Measurements from ENCODE around the gene ATG9B. TPM values are rescaled to one million over a fixed set of nuclear protein-coding genes. Genes with fewer than 3 reads are reported as not detected.

The ATG9B gene
- total RNA-seq, 1 experiment from 2014 or later: 2.1 TPM

DNA sequence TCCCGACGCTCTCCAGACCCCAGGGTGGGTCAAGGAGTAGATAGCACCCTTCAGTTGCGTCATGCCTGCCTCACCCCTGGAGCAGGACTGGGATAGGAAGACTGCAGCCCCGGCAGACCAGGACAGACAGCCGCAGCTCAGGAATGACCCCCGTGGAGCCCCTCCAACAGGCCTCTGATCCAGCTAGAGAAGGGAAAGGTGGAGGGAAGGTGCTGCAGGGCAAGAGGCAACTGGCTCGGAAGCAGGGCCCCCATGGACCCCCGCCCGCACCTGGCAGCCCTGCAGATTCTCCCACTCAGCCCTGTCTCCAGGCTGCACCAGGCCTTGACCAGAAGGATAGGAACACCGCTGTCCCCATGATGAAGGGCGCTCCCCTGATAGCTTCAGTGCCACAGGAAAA, 53.9 kb downstream of the ATG9B start:
- no peak for ATAC-seq
- ChIA-PET CTCF (no interaction called here), POLR2A (no interaction called here), RAD21 (ENCODE audit: low non-redundant PET in 1 of 2, low total read pairs in 2 of 2, uncharacterized antibody in 2 of 2, unreplicated experiment in 2 of 2) (no interaction called here)
- H3K27me3 ChIP-seq (ENCODE audit: insufficient read depth, low read length): no peaks in the 10 kb centered on the region
- H4K20me1 ChIP-seq (ENCODE audit: insufficient read depth): no peaks in the 10 kb centered on the region
- intact Hi-C loops (cut with micrococcal nuclease): no loop called here
- TF ChIP-seq, protein P1, sequence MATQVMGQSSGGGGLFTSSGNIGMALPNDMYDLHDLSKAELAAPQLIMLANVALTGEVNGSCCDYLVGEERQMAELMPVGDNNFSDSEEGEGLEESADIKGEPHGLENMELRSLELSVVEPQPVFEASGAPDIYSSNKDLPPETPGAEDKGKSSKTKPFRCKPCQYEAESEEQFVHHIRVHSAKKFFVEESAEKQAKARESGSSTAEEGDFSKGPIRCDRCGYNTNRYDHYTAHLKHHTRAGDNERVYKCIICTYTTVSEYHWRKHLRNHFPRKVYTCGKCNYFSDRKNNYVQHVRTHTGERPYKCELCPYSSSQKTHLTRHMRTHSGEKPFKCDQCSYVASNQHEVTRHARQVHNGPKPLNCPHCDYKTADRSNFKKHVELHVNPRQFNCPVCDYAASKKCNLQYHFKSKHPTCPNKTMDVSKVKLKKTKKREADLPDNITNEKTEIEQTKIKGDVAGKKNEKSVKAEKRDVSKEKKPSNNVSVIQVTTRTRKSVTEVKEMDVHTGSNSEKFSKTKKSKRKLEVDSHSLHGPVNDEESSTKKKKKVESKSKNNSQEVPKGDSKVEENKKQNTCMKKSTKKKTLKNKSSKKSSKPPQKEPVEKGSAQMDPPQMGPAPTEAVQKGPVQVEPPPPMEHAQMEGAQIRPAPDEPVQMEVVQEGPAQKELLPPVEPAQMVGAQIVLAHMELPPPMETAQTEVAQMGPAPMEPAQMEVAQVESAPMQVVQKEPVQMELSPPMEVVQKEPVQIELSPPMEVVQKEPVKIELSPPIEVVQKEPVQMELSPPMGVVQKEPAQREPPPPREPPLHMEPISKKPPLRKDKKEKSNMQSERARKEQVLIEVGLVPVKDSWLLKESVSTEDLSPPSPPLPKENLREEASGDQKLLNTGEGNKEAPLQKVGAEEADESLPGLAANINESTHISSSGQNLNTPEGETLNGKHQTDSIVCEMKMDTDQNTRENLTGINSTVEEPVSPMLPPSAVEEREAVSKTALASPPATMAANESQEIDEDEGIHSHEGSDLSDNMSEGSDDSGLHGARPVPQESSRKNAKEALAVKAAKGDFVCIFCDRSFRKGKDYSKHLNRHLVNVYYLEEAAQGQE (IDR thresholded peaks at IDR 0.05; ENCODE audit: low read depth): no peak
- no peak for TF ChIP-seq ZFX (IDR thresholded peaks at IDR 0.05)
- TF ChIP-seq SIN3A (IDR thresholded peaks at IDR 0.05; ENCODE audit: low read depth): no peak
- TF ChIP-seq CBX3 (IDR thresholded peaks at IDR 0.05; ENCODE audit: low read depth): no peak
- no peak for TF ChIP-seq SRF (IDR thresholded peaks at IDR 0.05; ENCODE audit: low read depth)
- no peak for TF ChIP-seq TCF7L2 (IDR thresholded peaks at IDR 0.05; ENCODE audit: borderline replicate concordance, extremely low read depth, insufficient read depth, insufficient read length)
- TF ChIP-seq SP1 (IDR thresholded peaks at IDR 0.05; ENCODE audit: low read depth): no peak
- TF ChIP-seq EGR1 (IDR thresholded peaks at IDR 0.05; ENCODE audit: low read depth): no peak
- TF ChIP-seq FOSL1 (IDR thresholded peaks at IDR 0.05; ENCODE audit: low read depth): no peak
- TF ChIP-seq RAD21 (IDR thresholded peaks at IDR 0.05; ENCODE audit: low read depth): no peak
- TF ChIP-seq ZNF274 (IDR thresholded peaks at IDR 0.05; ENCODE audit: low read depth, low read length): no peak
- no peak for TF ChIP-seq ELF1 (IDR thresholded peaks at IDR 0.05; ENCODE audit: borderline replicate concordance, low read depth)
- no peak for TF ChIP-seq POLR2AphosphoS5 (IDR thresholded peaks at IDR 0.05; ENCODE audit: low read depth, low read length)
- TF ChIP-seq, protein P2, sequence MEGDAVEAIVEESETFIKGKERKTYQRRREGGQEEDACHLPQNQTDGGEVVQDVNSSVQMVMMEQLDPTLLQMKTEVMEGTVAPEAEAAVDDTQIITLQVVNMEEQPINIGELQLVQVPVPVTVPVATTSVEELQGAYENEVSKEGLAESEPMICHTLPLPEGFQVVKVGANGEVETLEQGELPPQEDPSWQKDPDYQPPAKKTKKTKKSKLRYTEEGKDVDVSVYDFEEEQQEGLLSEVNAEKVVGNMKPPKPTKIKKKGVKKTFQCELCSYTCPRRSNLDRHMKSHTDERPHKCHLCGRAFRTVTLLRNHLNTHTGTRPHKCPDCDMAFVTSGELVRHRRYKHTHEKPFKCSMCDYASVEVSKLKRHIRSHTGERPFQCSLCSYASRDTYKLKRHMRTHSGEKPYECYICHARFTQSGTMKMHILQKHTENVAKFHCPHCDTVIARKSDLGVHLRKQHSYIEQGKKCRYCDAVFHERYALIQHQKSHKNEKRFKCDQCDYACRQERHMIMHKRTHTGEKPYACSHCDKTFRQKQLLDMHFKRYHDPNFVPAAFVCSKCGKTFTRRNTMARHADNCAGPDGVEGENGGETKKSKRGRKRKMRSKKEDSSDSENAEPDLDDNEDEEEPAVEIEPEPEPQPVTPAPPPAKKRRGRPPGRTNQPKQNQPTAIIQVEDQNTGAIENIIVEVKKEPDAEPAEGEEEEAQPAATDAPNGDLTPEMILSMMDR (IDR thresholded peaks at IDR 0.05 in 2 of 3, conservative IDR thresholded peaks at IDR 0.05 in 1 of 3; ENCODE audit: borderline replicate concordance in 1 of 3, insufficient read depth in 1 of 3, low read depth in 2 of 3, low read length in 2 of 3): no peak
- TF ChIP-seq POLR2A (IDR thresholded peaks at IDR 0.05; ENCODE audit: borderline replicate concordance, extremely low read depth, insufficient read depth, insufficient read length): no peak
- TF ChIP-seq, protein P3, sequence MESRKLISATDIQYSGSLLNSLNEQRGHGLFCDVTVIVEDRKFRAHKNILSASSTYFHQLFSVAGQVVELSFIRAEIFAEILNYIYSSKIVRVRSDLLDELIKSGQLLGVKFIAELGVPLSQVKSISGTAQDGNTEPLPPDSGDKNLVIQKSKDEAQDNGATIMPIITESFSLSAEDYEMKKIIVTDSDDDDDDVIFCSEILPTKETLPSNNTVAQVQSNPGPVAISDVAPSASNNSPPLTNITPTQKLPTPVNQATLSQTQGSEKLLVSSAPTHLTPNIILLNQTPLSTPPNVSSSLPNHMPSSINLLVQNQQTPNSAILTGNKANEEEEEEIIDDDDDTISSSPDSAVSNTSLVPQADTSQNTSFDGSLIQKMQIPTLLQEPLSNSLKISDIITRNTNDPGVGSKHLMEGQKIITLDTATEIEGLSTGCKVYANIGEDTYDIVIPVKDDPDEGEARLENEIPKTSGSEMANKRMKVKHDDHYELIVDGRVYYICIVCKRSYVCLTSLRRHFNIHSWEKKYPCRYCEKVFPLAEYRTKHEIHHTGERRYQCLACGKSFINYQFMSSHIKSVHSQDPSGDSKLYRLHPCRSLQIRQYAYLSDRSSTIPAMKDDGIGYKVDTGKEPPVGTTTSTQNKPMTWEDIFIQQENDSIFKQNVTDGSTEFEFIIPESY (IDR thresholded peaks at IDR 0.05; ENCODE audit: extremely low read depth, insufficient replicate concordance, low read length): no peak
- no peak for TF ChIP-seq EZH2phosphoT487 (IDR thresholded peaks at IDR 0.05; ENCODE audit: borderline replicate concordance)
- no peak for TF ChIP-seq EZH2 (IDR thresholded peaks at IDR 0.05)
- TF ChIP-seq, protein P4, sequence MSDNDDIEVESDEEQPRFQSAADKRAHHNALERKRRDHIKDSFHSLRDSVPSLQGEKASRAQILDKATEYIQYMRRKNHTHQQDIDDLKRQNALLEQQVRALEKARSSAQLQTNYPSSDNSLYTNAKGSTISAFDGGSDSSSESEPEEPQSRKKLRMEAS (IDR thresholded peaks at IDR 0.05): no peak
- TF ChIP-seq, protein P5, sequence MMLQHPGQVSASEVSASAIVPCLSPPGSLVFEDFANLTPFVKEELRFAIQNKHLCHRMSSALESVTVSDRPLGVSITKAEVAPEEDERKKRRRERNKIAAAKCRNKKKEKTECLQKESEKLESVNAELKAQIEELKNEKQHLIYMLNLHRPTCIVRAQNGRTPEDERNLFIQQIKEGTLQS (IDR thresholded peaks at IDR 0.05): no peak
- peaks cover 13 to 22% of the 10 kb centered on the region in 2 experiments for H3K4me1 ChIP-seq (ENCODE audit: control insufficient read depth in 1 of 2, insufficient read depth in 2 of 2, low read length in 2 of 2)
- no peak overlapping the region for H2AFZ ChIP-seq (ENCODE audit: low read depth, low read length, poor library complexity, severe bottlenecking)
- H3K9me2 ChIP-seq (ENCODE audit: insufficient read depth): no peaks in the 10 kb centered on the region
- no peak for DNase-seq (ENCODE audit: low read depth, low spot score)
- H3K9me3 ChIP-seq (ENCODE audit: control insufficient read depth in 1 of 2, insufficient read depth in 1 of 2, low read depth in 1 of 2, low read length in 2 of 2): no peaks in the 10 kb centered on the region
- no peaks in the 10 kb centered on the region for H3K79me2 ChIP-seq (ENCODE audit: insufficient read depth, low read length)
- no TSS peak for BruUV-seq (replicated peaks)
- no peak overlapping the region for H3K4me2 ChIP-seq (ENCODE audit: low read length)
- H3K9ac ChIP-seq (ENCODE audit: low read length): no peak overlapping the region
- H3K36me3 ChIP-seq (ENCODE audit: control insufficient read depth in 1 of 2, insufficient read depth in 2 of 2, low read length in 2 of 2): no peaks in the 10 kb centered on the region
- no peak overlapping the region for H3K4me3 ChIP-seq (replicated peaks in 1 of 2; ENCODE audit: low read depth in 1 of 2, low read length in 2 of 2)
- H3K27ac ChIP-seq (ENCODE audit: low read depth, low read length): no peak overlapping the region
